ENCODE results near the gene CISD2.
"Not testable (repeated sequence)": the region's sequence is repeated elsewhere in the genome, so short reads cannot be mapped to it uniquely, and the experiment has no call there.

CISD2 gene

DNA sequence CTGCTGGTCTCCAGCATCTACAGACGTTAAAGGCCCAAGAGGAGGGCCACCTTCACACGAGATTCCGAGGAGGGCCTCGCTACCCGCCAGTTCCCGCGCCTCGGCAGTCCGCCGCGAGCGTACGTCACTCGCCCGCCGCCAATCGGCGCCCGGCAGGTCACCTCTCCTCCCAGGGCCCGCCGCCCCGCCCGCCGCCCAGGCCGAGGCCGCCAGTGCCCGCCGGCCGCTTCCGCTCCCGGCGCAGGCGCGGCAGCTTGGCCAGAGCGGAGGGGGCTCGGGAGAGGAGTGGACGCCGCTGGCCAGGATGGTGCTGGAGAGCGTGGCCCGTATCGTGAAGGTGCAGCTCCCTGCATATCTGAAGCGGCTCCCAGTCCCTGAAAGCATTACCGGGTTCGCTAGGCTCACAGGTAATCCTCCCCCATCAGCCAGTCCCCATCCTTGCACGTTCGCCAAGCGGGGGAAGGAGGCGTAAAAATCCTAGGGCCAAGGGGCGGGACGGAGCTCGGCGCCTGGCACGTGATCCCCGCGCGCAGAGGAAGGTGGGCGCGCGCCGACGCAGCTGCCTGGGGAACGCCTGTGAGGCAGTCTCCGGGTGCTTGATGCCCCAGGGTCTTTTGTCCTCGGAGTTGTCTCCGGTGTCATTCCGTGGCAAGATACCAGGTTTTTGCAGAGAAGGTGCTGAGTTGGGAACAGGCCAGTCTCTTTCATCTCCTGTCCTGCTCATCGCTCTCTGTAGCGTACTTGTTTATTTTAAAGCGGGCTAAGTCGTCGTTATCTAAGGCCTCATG is at the start of gene CISD2:
CISD2 (plus strand) TSS at position 212 of the 788 bp plus-strand sequence; CDS start at position 305, 93 bp downstream.
- peak; percentile 95 for DNase-seq (ENCODE audit: low read depth, low spot score)

GRCh38 chr4:102819100-102819499 is 49.7 kb upstream of the CISD2 start:
- not testable (repeated sequence) for DNase-seq (ENCODE audit: low read depth, low spot score)

DNA sequence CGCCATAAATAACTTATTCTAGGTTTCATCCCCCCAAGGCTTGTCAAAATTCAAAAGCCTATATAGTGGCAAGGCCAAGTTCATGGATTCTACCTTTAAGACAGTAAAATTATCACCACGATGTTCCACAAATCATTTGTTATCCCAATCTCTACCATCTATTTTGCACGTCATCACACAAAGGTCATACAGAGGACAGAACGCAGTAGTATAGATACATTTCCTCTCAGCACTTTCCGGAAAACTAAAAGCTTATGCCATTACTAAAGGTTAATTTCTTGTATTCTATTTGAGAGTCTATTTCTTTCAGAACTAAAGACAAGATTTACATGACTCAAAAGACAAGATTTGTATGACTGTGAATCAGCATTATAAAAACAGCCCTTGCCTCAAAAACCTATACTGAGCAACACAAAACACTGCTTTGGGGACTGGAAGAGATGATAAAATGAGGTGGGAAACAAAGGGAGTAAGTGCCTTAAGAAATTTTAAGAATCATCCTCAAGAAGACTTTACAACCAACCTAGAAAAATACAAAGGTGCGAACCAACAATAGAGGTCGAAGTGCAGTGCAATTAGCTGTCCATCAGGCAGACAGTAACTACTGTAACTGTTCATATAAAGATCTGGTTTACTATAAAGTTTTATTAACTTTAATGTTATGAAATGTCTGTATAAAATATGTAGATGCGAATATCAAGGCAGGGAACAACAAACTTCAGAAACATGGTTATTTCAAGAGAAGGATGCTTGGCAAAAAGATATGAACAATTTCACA is 49.0 kb upstream of the CISD2 start:
- DNase-seq (ENCODE audit: low read depth, low spot score) = no peak

- DNase-seq (ENCODE audit: low read depth, low spot score) = no peak
Measured at GRCh38 chr4:102823464-102823863, 45.3 kb upstream of the CISD2 start.

DNA sequence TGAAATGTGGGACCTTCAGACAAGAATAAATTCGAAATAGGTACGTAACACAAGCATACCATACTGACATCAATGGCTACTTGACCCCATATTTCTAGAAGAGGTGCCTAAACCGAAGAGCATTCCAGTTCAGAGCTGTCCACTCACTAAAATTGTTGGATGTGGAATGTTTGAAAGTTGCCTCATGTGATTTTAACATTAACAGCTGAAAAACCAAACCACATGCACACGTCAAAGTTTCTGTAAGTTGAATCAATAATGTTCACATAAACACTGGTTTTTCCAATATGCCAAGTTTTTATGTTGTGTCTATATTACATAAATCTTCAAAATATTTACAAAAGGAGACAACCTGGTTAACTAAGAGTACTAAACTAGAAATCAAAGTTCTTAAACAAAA is 44.9 kb upstream of the CISD2 start:
- DNase-seq (ENCODE audit: low read depth, low spot score) = no peak

DNA sequence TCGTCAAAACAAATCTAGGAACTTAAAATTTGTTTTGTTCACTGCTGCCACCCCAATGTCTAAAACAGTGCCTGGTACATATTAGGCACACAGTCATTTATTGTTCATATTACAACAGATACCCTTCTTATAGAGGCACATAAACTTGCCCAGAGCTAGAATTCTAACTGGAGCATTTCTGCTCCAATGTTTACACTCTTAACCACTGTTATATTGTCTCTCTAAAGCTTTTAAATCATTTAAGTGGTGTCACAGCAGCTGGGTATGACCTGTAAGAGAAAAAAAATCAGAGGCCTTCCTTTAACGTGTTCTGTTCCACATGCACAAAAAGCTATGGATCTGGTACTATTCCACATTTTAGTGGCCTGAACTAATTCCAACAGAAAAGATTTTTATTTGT is 44.4 kb upstream of the CISD2 start:
- DNase-seq (ENCODE audit: low read depth, low spot score) = no peak

GRCh38 chr4:102825261-102826091 is 43.3 kb upstream of the CISD2 start:
- DNase-seq (ENCODE audit: low read depth, low spot score) = peak; percentile 66

GRCh38 chr4:102826105-102826889 is 42.5 kb upstream of the CISD2 start:
- no peak for DNase-seq (ENCODE audit: low read depth, low spot score)

GRCh38 chr4:102826890-102827673 is 41.7 kb upstream of the CISD2 start, which contains the start of gene UBE2D3:
Gene UBE2D3 (minus strand): TSS chr4:102827551. CDS start chr4:102826508, 1,043 bp downstream.
- DNase-seq (ENCODE audit: low read depth, low spot score) = peak; percentile 95

- peak; percentile 100 for DNase-seq (ENCODE audit: low read depth, low spot score)
Measured at GRCh38 chr4:102827674-102828496, 40.9 kb upstream of the CISD2 start.

DNA sequence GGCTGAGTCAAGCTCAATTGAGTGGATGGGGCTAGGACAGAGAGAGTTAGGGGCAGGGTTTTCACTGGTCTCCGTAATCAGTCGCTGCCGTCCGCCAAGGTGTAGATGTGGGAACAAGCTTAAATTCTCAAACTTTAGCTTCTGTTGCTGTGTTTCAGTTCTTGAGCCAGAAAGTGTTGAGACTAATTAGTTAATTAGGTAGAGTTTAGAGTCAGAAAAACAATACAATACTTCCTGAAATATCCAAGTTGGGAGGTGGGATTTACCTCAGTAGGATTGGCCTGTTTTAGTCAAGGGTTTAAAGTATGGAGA is 40.3 kb upstream of the CISD2 start:
- DNase-seq (ENCODE audit: low read depth, low spot score) = no peak

- no peak for DNase-seq (ENCODE audit: low read depth, low spot score)
Measured at GRCh38 chr4:102829803-102830202, 39.0 kb upstream of the CISD2 start.

GRCh38 chr4:102832105-102832504 is 36.7 kb upstream of the CISD2 start:
- DNase-seq (ENCODE audit: low read depth, low spot score) = no peak

- DNase-seq (ENCODE audit: low read depth, low spot score) = no peak
Measured at GRCh38 chr4:102832667-102833066, 36.1 kb upstream of the CISD2 start.

DNA sequence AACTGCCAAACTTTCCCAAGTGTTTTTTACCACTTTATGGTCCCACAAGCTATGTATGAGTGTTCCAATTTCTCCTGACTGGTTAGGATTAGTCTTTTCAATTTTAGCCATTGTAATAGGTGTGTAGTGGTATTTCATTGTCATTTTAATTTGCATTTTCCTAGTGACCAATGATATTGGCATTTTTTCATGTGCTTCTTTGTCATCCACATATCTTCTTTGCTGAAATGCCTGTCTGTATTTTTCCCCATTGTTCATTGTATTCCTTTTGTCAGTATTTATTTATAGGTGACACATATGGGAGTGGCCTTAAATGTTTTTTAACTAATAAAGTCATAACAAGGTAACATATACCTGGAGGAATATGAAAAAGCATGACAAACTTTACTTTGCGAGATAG is 32.2 kb upstream of the CISD2 start:
- DNase-seq (ENCODE audit: low read depth, low spot score) = no peak

- DNase-seq (ENCODE audit: low read depth, low spot score) = no peak
Measured at GRCh38 chr4:102842367-102842766, 26.4 kb upstream of the CISD2 start.

DNA sequence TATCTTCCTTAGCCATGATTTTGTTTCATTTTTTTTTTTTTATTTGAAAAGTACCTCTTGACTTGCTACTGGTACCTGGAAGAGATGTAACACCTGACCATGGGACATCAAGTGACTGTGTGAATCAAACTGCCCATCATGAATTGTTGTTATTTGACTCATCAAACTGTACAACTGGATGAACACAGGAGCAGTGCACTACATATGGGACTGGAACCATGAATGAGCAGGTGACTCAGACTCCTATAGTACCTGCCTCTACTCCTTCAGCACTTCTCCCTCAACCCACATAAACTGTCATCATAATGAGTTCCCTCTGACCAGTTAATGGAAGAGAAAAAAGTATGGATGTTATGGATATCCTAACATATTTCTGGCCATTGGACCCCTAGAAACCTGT is 25.5 kb upstream of the CISD2 start:
- no peak for DNase-seq (ENCODE audit: low read depth, low spot score)

DNA sequence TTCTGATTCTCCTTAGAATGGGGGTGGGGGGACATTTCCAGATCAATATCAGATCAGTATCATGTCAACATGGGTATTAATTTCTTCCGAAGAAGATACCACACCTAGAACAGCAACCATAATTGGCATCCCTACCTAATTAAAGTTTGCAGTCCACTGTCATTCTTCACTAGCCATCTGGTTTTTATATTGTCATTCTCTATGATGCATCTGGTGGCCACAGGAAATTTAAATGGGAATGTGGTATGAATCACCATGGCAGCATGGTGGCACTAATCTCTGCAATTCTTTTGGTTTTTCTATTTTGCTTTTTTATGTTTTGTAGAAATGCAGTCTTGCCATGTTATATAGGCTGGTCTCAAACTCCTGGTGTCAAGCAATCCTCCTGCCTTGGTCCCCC is 24.9 kb upstream of the CISD2 start:
- DNase-seq (ENCODE audit: low read depth, low spot score) = no peak

- DNase-seq (ENCODE audit: low read depth, low spot score) = no peak
Measured at GRCh38 chr4:102847687-102848086, 21.1 kb upstream of the CISD2 start.

Data from ELF-1 (cell line).